ENCODE measurements around the gene SENP1.

Gene SENP1

DNA sequence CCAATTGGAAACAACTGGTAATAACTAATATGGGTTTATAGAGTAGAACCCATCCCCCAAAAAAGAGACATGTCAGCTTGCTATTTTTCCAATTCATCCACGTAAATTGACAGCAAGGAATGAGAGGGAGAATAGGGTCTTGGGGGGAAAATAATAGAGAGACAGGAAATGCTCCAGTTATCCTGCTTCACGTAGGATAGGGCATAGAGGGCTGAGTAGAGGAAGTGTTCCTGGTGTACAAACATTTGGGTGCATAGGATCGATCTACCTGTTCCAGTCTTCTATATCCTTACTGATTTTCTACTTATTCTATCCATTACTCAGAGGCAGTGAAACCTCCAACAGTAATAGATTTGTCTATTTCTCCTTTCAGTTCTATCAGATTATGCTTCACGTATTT is 52.0 kb downstream of the SENP1 start:
- H3K4me1 ChIP-seq (ENCODE audit: control insufficient read depth in 1 of 2, insufficient read depth in 2 of 2, low read length in 2 of 2), result no peaks in the 10 kb centered on the region
- H3K27ac ChIP-seq (ENCODE audit: low read depth, low read length), result no peak overlapping the region

DNA sequence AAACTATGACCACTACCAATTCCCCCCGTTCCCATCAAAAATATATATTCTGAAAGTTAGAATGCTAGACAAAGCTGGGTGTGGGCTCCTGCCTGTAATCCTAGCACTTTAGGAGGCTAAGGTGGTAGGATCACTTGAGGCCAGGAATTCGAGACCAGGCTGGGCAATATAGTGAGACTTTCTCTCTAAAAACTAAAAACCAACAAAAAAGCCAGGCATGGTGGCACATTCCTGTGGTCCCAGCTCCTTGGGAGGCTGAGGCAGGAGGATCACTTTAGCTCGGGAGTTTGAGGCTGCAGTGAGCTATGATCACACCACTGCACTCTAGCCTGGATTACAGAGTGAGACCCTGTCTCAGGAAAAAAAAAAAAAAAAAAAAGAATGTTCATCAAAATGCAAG is 52.8 kb downstream of the SENP1 start:
- Histone ChIP-seq H3K27ac (ENCODE audit: low read depth, low read length) (no peak overlapping the region), H3K9me3 (ENCODE audit: control insufficient read depth in 1 of 2, low read length in 2 of 2) (no peaks in the 10 kb centered on the region), H3K4me1 (ENCODE audit: control insufficient read depth in 1 of 2, insufficient read depth in 2 of 2, low read length in 2 of 2) (no peaks in the 10 kb centered on the region), H3K4me3 (ENCODE audit: low read depth in 1 of 2, low read length in 2 of 2) (no peak overlapping the region), H3K36me3 (ENCODE audit: control insufficient read depth in 1 of 2, insufficient read depth in 2 of 2, low read length in 2 of 2) (peaks cover 0 to 21% of the 10 kb centered on the region in 2 donors), H3K27me3 (ENCODE audit: control insufficient read depth in 1 of 2, insufficient read depth in 2 of 2, low read length in 2 of 2) (no peaks in the 10 kb centered on the region), H3K9ac (ENCODE audit: low read depth in 1 of 2, low read length in 2 of 2) (no peak overlapping the region)

More for the DNA sequence above, 52.0 kb downstream of the SENP1 start:
- Histone ChIP-seq H3K27me3 (ENCODE audit: control insufficient read depth in 1 of 2, insufficient read depth in 2 of 2, low read length in 2 of 2) (no peaks in the 10 kb centered on the region), H3K9ac (ENCODE audit: low read depth in 1 of 2, low read length in 2 of 2) (no peak overlapping the region), H3K36me3 (ENCODE audit: control insufficient read depth in 1 of 2, insufficient read depth in 2 of 2, low read length in 2 of 2) (peaks cover 5 to 23% of the 10 kb centered on the region in 2 donors), H3K4me3 (ENCODE audit: low read depth in 1 of 2, low read length in 2 of 2) (no peak overlapping the region), H3K9me3 (ENCODE audit: control insufficient read depth in 1 of 2, low read length in 2 of 2) (no peaks in the 10 kb centered on the region)

DNA sequence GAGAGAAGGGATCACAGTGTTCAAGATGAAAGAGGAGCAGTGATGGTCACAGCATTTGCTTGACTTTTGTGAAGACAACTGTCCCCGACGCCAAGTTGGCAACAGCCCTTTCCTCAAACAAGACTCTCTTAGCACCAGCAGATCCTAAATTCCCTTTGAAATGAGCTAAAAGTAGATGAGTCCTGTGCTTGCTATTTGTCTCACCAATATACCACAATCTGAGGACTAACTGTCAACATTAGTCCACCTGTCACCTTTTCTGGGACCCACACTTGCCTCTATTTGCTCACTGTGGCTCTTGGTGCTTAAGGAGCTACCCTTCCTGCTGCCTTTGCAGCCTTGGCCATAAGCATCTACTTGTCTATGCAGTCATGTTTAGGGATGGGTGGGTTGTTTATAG is 54.2 kb downstream of the SENP1 start:
- Histone ChIP-seq H3K9me3 (ENCODE audit: control insufficient read depth in 1 of 2, low read length in 2 of 2) (no peaks in the 10 kb centered on the region), H3K4me3 (ENCODE audit: low read depth in 1 of 2, low read length in 2 of 2) (no peak overlapping the region), H3K27ac (ENCODE audit: low read depth, low read length) (no peak overlapping the region), H3K36me3 (ENCODE audit: control insufficient read depth in 1 of 2, insufficient read depth in 2 of 2, low read length in 2 of 2) (peaks cover 0 to 35% of the 10 kb centered on the region in 2 donors), H3K4me1 (ENCODE audit: control insufficient read depth in 1 of 2, insufficient read depth in 2 of 2, low read length in 2 of 2) (no peaks in the 10 kb centered on the region), H3K9ac (ENCODE audit: low read depth in 1 of 2, low read length in 2 of 2) (no peak overlapping the region), H3K27me3 (ENCODE audit: control insufficient read depth in 1 of 2, insufficient read depth in 2 of 2, low read length in 2 of 2) (no peaks in the 10 kb centered on the region)

DNA sequence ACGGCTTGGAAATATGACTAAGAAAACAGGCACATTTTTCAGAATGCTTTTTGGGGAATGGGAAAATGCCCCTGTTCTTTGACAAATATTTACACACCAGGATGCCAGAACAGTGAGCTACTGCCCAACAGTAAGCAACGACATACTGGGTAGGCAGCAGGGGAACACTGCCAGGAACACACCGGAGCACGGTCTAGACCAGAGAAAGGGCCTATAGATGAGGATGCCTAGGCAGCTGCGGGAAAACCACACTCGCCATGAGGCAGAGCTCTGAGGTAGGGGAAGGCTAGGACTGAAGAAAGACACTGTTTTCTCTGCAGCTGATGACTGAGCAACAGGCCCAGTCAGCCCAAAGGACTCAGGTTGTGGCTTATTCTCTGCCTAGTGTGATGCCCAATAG is 55.7 kb downstream of the SENP1 start:
- no peaks in the 10 kb centered on the region for H3K27me3 ChIP-seq (ENCODE audit: control insufficient read depth in 1 of 2, insufficient read depth in 2 of 2, low read length in 2 of 2)
- no peak overlapping the region for H3K4me3 ChIP-seq (ENCODE audit: low read depth in 1 of 2, low read length in 2 of 2)
- no peaks in the 10 kb centered on the region for H3K9me3 ChIP-seq (ENCODE audit: control insufficient read depth in 1 of 2, low read length in 2 of 2)
- H3K36me3 ChIP-seq (ENCODE audit: control insufficient read depth in 1 of 2, insufficient read depth in 2 of 2, low read length in 2 of 2), result peaks cover 10 to 47% of the 10 kb centered on the region in 2 donors
- no peak overlapping the region for H3K27ac ChIP-seq (ENCODE audit: low read depth, low read length)
- H3K9ac ChIP-seq (ENCODE audit: low read depth in 1 of 2, low read length in 2 of 2), result no peak overlapping the region
- H3K4me1 ChIP-seq (ENCODE audit: control insufficient read depth in 1 of 2, insufficient read depth in 2 of 2, low read length in 2 of 2), result no peaks in the 10 kb centered on the region

DNA sequence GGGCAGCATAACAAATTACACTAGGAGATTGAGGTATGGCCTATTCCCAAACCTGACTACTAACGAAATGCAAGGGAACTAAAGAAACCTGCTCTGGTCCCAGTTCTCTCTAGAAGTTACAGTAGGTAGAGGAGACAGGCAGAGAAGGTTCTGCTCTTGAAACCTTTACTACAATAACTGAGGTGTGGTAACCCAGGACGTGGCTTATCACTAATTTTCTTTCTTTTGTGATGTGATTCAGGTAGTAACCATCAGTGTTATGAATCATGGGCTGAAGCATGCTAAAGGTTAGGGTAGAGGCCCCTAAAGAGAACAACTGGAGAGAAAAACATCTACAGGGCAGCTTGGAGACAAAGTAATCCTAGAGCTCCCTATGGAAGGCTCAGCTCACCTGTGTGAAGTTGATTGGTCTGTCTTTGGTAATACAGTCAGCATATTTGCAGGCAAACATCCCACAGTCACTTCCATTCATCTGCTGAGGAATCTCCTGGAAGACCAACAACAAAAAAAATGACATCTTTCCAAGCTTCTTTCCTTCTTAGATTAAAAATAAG is 59.8 kb downstream of the SENP1 start:
- peaks cover 15 to 62% of the 10 kb centered on the region in 2 donors for H3K36me3 ChIP-seq (ENCODE audit: control insufficient read depth in 1 of 2, insufficient read depth in 2 of 2, low read length in 2 of 2)
- H3K4me1 ChIP-seq (ENCODE audit: control insufficient read depth in 1 of 2, insufficient read depth in 2 of 2, low read length in 2 of 2), result peaks cover 0 to 4% of the 10 kb centered on the region in 2 donors

DNA sequence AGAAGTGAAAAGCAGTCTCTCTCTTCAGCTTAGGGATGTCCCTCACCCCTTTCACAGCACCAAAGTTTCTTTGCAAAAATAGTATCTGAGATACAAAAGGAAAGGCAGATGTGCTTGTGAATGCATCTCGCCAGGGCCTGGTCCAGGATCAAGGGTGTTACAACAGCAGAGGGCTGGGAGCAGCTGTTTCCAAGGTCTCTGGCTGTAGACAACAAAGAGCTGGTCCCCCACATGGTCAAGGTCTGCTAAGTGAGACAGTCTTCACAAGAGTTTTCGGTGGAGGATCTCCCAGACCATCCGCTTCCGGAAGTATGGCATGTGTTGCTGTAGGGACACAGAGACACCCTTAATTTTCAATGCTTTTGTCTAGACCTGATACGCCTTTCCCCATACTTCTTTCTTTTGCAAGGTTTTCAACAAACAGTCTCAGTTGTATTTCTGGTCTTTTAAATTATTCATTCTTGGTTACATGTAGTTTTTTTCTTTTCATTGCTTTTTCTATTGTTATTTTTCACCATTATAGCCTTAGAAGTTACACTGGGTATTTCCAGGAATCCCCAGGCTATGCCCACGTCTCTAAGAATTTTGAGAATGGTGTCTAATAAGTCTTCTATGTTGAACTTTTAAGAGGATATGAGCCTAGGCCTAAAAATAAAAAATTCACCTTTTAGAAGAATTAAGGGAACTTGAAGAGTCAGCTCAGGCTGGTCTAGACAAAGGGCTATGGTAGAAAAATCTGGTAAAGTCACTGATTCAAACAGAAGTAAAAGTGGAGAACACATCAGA is 60.6 kb downstream of the SENP1 start:
- no peak overlapping the region for H3K27ac ChIP-seq (ENCODE audit: low read depth, low read length)
- H3K4me1 ChIP-seq (ENCODE audit: control insufficient read depth in 1 of 2, insufficient read depth in 2 of 2, low read length in 2 of 2), result peaks cover 1 to 12% of the 10 kb centered on the region in 2 donors
- no peaks in the 10 kb centered on the region for H3K27me3 ChIP-seq (ENCODE audit: control insufficient read depth in 1 of 2, insufficient read depth in 2 of 2, low read length in 2 of 2)
- no peak overlapping the region for H3K9ac ChIP-seq (ENCODE audit: low read depth in 1 of 2, low read length in 2 of 2)
- H3K36me3 ChIP-seq (ENCODE audit: control insufficient read depth in 1 of 2, insufficient read depth in 2 of 2, low read length in 2 of 2), result peaks cover 15 to 59% of the 10 kb centered on the region in 2 donors
- H3K4me3 ChIP-seq (ENCODE audit: low read depth in 1 of 2, low read length in 2 of 2), result no peak overlapping the region
- no peaks in the 10 kb centered on the region for H3K9me3 ChIP-seq (ENCODE audit: control insufficient read depth in 1 of 2, low read length in 2 of 2)

More for the DNA sequence above, 59.8 kb downstream of the SENP1 start:
- H3K4me3 ChIP-seq (ENCODE audit: low read depth in 1 of 2, low read length in 2 of 2), result no peak overlapping the region
- no peaks in the 10 kb centered on the region for H3K27me3 ChIP-seq (ENCODE audit: control insufficient read depth in 1 of 2, insufficient read depth in 2 of 2, low read length in 2 of 2)
- no peaks in the 10 kb centered on the region for H3K9me3 ChIP-seq (ENCODE audit: control insufficient read depth in 1 of 2, low read length in 2 of 2)
- H3K27ac ChIP-seq (ENCODE audit: low read depth, low read length), result no peak overlapping the region
- no peak overlapping the region for H3K9ac ChIP-seq (ENCODE audit: low read depth in 1 of 2, low read length in 2 of 2)

DNA sequence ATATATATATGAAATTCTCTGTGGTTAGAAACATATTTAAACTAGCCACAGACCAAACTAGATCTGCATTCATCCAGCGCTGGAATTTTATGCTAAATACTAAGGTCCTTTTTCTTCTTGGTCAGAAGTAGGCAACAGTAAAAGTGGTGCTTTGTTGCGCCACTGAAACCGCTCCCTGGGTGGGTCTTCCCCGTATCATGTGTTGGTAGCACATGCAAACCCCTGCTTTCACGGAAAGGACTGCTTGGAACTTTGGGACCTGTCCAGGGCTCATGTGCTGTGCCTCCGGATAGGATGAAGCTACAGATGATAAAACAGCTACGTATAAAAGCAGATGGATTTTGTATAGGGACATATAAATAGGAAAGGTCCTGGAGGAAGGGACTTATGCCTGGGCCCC is 61.5 kb downstream of the SENP1 start:
- Histone ChIP-seq H3K9ac (ENCODE audit: low read depth in 1 of 2, low read length in 2 of 2) (no peak overlapping the region), H3K36me3 (ENCODE audit: control insufficient read depth in 1 of 2, insufficient read depth in 2 of 2, low read length in 2 of 2) (peaks cover 15 to 50% of the 10 kb centered on the region in 2 donors), H3K4me1 (ENCODE audit: control insufficient read depth in 1 of 2, insufficient read depth in 2 of 2, low read length in 2 of 2) (peaks cover 8 to 20% of the 10 kb centered on the region in 2 donors), H3K27ac (ENCODE audit: low read depth, low read length) (no peak overlapping the region), H3K4me3 (ENCODE audit: low read depth in 1 of 2, low read length in 2 of 2) (no peak overlapping the region), H3K9me3 (ENCODE audit: control insufficient read depth in 1 of 2, low read length in 2 of 2) (no peaks in the 10 kb centered on the region), H3K27me3 (ENCODE audit: control insufficient read depth in 1 of 2, insufficient read depth in 2 of 2, low read length in 2 of 2) (no peaks in the 10 kb centered on the region)

DNA sequence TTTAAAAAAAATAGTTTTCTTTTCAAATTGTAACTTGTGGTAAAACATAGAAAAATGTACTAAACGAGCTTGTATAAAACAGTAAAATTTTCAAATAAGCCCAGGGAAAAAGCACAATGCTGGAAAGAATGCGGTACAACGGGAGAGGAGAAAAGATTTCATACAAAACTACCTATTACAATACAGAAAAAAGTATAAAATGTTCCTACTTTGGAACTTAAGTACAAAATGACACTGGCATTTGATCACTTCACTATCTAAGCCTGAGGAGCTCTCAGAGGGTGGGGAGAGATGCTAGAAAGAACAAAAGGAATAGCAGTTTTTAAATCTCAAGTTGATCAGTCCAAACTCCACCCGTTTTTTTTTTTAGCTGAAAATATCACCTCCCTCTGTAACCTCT is 62.1 kb downstream of the SENP1 start:
- no peak overlapping the region for H3K9ac ChIP-seq (ENCODE audit: low read depth in 1 of 2, low read length in 2 of 2)
- H3K27ac ChIP-seq (ENCODE audit: low read depth, low read length), result no peak overlapping the region
- peaks cover 15 to 46% of the 10 kb centered on the region in 2 donors for H3K36me3 ChIP-seq (ENCODE audit: control insufficient read depth in 1 of 2, insufficient read depth in 2 of 2, low read length in 2 of 2)
- H3K27me3 ChIP-seq (ENCODE audit: control insufficient read depth in 1 of 2, insufficient read depth in 2 of 2, low read length in 2 of 2), result no peaks in the 10 kb centered on the region
- no peaks in the 10 kb centered on the region for H3K9me3 ChIP-seq (ENCODE audit: control insufficient read depth in 1 of 2, low read length in 2 of 2)
- H3K4me1 ChIP-seq (ENCODE audit: control insufficient read depth in 1 of 2, insufficient read depth in 2 of 2, low read length in 2 of 2), result peaks cover 8 to 21% of the 10 kb centered on the region in 2 donors
- no peak overlapping the region for H3K4me3 ChIP-seq (ENCODE audit: low read depth in 1 of 2, low read length in 2 of 2)

DNA sequence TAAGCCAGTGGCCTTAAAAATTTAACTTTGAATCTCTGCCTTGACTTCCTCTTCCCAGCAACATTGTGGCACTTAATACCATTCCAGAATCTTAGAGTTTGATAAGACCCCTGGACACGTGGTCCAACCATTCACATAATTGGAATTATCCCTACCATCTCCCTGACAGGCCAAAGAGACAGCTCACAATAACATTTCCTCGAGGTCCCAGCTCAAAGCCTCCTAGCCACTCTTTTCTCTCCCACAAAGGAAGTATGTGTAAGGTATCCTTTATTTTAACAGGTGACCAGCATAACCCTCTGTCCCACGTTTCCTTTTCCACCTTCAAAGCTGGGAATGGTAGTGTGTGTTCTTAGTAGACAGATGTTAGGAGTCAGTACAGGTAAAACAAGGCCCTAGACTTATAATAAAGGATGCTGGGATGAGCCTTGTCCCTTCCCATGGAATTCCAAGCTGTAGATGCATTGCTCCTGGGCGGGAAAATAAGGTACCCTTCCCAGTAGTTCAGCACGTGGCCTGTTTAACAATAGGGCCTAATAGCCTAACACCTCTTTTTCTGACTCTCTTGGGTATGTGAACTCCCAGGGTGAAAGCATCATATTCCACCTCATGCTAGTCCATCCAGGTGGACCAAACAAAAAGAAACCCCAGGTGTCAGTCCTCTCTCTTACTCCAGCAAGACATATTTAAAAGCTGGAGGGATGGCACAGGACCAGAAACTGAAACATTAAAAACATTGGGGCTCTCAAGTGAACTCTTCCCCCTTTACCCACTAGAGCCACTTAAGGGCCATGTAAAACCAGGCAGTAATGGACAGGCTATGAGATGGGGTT is 64.1 kb downstream of the SENP1 start:
- peaks cover 15 to 31% of the 10 kb centered on the region in 2 donors for H3K36me3 ChIP-seq (ENCODE audit: control insufficient read depth in 1 of 2, insufficient read depth in 2 of 2, low read length in 2 of 2)
- peaks cover 8 to 21% of the 10 kb centered on the region in 2 donors for H3K4me1 ChIP-seq (ENCODE audit: control insufficient read depth in 1 of 2, insufficient read depth in 2 of 2, low read length in 2 of 2)
- no peaks in the 10 kb centered on the region for H3K27me3 ChIP-seq (ENCODE audit: control insufficient read depth in 1 of 2, insufficient read depth in 2 of 2, low read length in 2 of 2)
- H3K9ac ChIP-seq (ENCODE audit: low read depth in 1 of 2, low read length in 2 of 2), result no peak overlapping the region
- H3K4me3 ChIP-seq (ENCODE audit: low read depth in 1 of 2, low read length in 2 of 2), result no peak overlapping the region
- no peaks in the 10 kb centered on the region for H3K9me3 ChIP-seq (ENCODE audit: control insufficient read depth in 1 of 2, low read length in 2 of 2)
- no peak overlapping the region for H3K27ac ChIP-seq (ENCODE audit: low read depth, low read length)

DNA sequence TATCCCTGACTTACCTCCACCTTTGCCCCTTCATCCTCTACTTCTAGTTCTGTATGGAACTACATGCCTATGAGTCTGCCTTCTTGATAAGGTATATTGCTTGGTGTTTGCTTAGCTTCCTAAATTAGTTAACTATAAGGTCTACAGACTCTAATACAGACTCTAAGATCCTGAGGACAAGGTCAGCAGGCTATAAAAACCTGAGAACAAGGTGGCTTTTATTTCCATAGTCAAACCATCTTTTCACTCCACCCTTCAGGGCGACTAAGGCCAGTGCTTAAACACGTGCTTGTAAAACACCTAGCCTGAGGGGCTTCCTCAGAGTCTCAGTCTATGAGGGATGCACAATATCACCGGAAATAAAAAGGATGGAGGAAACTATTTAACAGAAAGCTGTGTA is 65.5 kb downstream of the SENP1 start:
- H3K27ac ChIP-seq (ENCODE audit: low read depth, low read length), result no peak overlapping the region

More for the DNA sequence above, 65.5 kb downstream of the SENP1 start:
- no peak overlapping the region for H3K9ac ChIP-seq (ENCODE audit: low read depth in 1 of 2, low read length in 2 of 2)
- H3K27me3 ChIP-seq (ENCODE audit: control insufficient read depth in 1 of 2, insufficient read depth in 2 of 2, low read length in 2 of 2), result no peaks in the 10 kb centered on the region
- H3K9me3 ChIP-seq (ENCODE audit: control insufficient read depth in 1 of 2, low read length in 2 of 2), result no peaks in the 10 kb centered on the region
- no peak overlapping the region for H3K4me3 ChIP-seq (ENCODE audit: low read depth in 1 of 2, low read length in 2 of 2)
- peaks cover 8 to 21% of the 10 kb centered on the region in 2 donors for H3K4me1 ChIP-seq (ENCODE audit: control insufficient read depth in 1 of 2, insufficient read depth in 2 of 2, low read length in 2 of 2)
- H3K36me3 ChIP-seq (ENCODE audit: control insufficient read depth in 1 of 2, insufficient read depth in 2 of 2, low read length in 2 of 2), result peaks cover 6 to 16% of the 10 kb centered on the region in 2 donors

Data from duodenal mucosa (tissue), 2 donors.